Measurements from ENCODE around the gene PEDS1.

- TF ChIP-seq CTCF (IDR thresholded peaks at IDR 0.05) = no peak
- TF ChIP-seq POLR2A (IDR thresholded peaks at IDR 0.05) = no peak
Measured at GRCh38 chr20:50194422-50194830, 40.9 kb upstream of the PEDS1 start.

All from testis (tissue), 2 donors.